Mesenchymal stem cell (in vitro differentiated cells and primary cell): Measurements from ENCODE around the gene GGA3. TPM values are rescaled to one million over a fixed set of nuclear protein-coding genes. Genes with fewer than 3 reads are reported as not detected.
A peak's percentile ranks its signal among the peaks of the same experiment; 100 is the strongest.

Source experiments
- DNase-seq: peaks from one replicate; pipeline ENCODE4 v3.0.0-alpha.2; 2013
- H2AFZ ChIP-seq: one replicate; pipeline ENCODE4 v1.6.1; 2013; ENCODE audit warnings: low read depth, mild to moderate bottlenecking, control low read depth, inconsistent platforms, low read length, moderate library complexity
- H2AK5ac ChIP-seq: 2 replicates; pipeline ENCODE4 v1.6.1; 2013; ENCODE audit warnings: low read length, moderate library complexity, mild to moderate bottlenecking, inconsistent platforms; ENCODE audit not compliant: severe bottlenecking
- H2BK120ac ChIP-seq: one replicate; pipeline ENCODE4 v1.6.1; 2013; ENCODE audit warnings: low read depth, mild to moderate bottlenecking, inconsistent platforms, low read length, moderate library complexity
- H2BK12ac ChIP-seq, 2 experiments: one replicate each; pipeline ENCODE4 v1.6.1; 2013; ENCODE audit warnings: inconsistent platforms in 2 of 2, low read length in 2 of 2, mild to moderate bottlenecking in 2 of 2, moderate library complexity in 2 of 2, control low read depth in 1 of 2
- H2BK15ac ChIP-seq: one replicate; pipeline ENCODE4 v1.6.1; 2013; ENCODE audit warnings: mild to moderate bottlenecking, low read depth, inconsistent platforms; ENCODE audit not compliant: poor library complexity, severe bottlenecking
- H2BK5ac ChIP-seq: 2 replicates; pipeline ENCODE4 v1.6.1; 2013; ENCODE audit warnings: low read depth, mild to moderate bottlenecking, low read length, control low read depth, inconsistent platforms; ENCODE audit not compliant: poor library complexity, severe bottlenecking
- H3K14ac ChIP-seq, 2 experiments: one replicate each; pipeline ENCODE4 v1.6.1; 2013; ENCODE audit warnings: inconsistent platforms in 2 of 2, low read length in 2 of 2, control low read depth in 1 of 2, mild to moderate bottlenecking in 1 of 2, moderate library complexity in 1 of 2
- H3K18ac ChIP-seq, 2 experiments: one replicate each; pipeline ENCODE4 v1.6.1; 2013; ENCODE audit warnings: inconsistent platforms in 2 of 2, low read length in 2 of 2, control low read depth in 1 of 2, low read depth in 1 of 2, mild to moderate bottlenecking in 1 of 2
- H3K23ac ChIP-seq, 2 experiments: one replicate each; pipeline ENCODE4 v1.6.1; 2013; ENCODE audit warnings: inconsistent platforms in 2 of 2, low read length in 2 of 2, mild to moderate bottlenecking in 2 of 2, moderate library complexity in 2 of 2, control low read depth in 1 of 2
- H3K27ac ChIP-seq: 2 replicates; pipeline ENCODE4 v1.5.1; 2013; ENCODE audit warnings: mild to moderate bottlenecking, moderate library complexity, low read length, control low read depth, inconsistent platforms; ENCODE audit not compliant: poor library complexity, severe bottlenecking
- H3K27me3 ChIP-seq, 2 experiments: 2 replicates each; pipeline versions ENCODE4 v1.6.1 to v1.7.0; 2013; ENCODE audit warnings: low read length in 2 of 2, mild to moderate bottlenecking in 2 of 2, moderate library complexity in 2 of 2, control low read depth in 1 of 2, inconsistent platforms in 1 of 2; ENCODE audit not compliant: control insufficient read depth in 1 of 2, insufficient read depth in 1 of 2
- H3K36me3 ChIP-seq, 2 experiments: 2 replicates each; pipeline versions ENCODE4 v1.6.1 to v1.7.0; 2013; ENCODE audit warnings: low read length in 2 of 2, control low read depth in 1 of 2, inconsistent platforms in 1 of 2, low read depth in 1 of 2, mild to moderate bottlenecking in 1 of 2; ENCODE audit not compliant: insufficient read depth in 2 of 2, control insufficient read depth in 1 of 2
- H3K4ac ChIP-seq, 2 experiments: one replicate each; pipeline ENCODE4 v1.6.1; 2013; ENCODE audit warnings: inconsistent platforms in 2 of 2, low read length in 2 of 2, mild to moderate bottlenecking in 2 of 2, moderate library complexity in 2 of 2, control low read depth in 1 of 2, low read depth in 1 of 2
- H3K4me1 ChIP-seq: 2 replicates; pipeline ENCODE4 v1.6.1; 2013; ENCODE audit warnings: low read depth, low read length, control low read depth; ENCODE audit not compliant: control insufficient read depth, insufficient read depth
- H3K4me2 ChIP-seq: 2 replicates; pipeline ENCODE4 v1.6.1; 2013; ENCODE audit warnings: low read length, mild to moderate bottlenecking, inconsistent platforms; ENCODE audit not compliant: poor library complexity, severe bottlenecking
- H3K4me3 ChIP-seq, 2 experiments: 2 replicates each; pipeline versions ENCODE4 v1.5.1 to v1.7.0; 2013; ENCODE audit warnings: low read length in 2 of 2, mild to moderate bottlenecking in 2 of 2, control low read depth in 1 of 2, low read depth in 1 of 2; ENCODE audit not compliant: insufficient read depth in 1 of 2
- H3K79me1 ChIP-seq: replicated peaks from 2 replicates; pipeline ENCODE4 v1.6.1; 2013; ENCODE audit warnings: mild to moderate bottlenecking, control low read depth, low read length, inconsistent platforms; ENCODE audit not compliant: poor library complexity, severe bottlenecking
- H3K9ac ChIP-seq: 2 replicates; pipeline ENCODE4 v1.7.0; 2013; ENCODE audit warnings: mild to moderate bottlenecking, low read length, moderate library complexity
- H3K9me3 ChIP-seq: 2 replicates; pipeline ENCODE4 v1.7.0; 2013; ENCODE audit warnings: mild to moderate bottlenecking, low read length; ENCODE audit not compliant: control insufficient read depth
- H4K8ac ChIP-seq: one replicate; pipeline ENCODE4 v1.6.1; 2013; ENCODE audit warnings: inconsistent platforms, mild to moderate bottlenecking, low read length, moderate library complexity
- H4K91ac ChIP-seq: one replicate; pipeline ENCODE4 v1.6.1; 2013; ENCODE audit warnings: mild to moderate bottlenecking, low read length, inconsistent platforms
- WGBS: methylation state at CpG from one replicate; pipeline ENCODE4 v1.1.7; 2013; ENCODE audit warnings: mixed read lengths; 5-methylcytosine and 5-hydroxymethylcytosine counted together
- polyA plus RNA-seq, 2 experiments: library from polyadenylated mRNA; stranded (reverse); fragments of 200-250 nt; gene quantifications; one replicate each; pipeline ENCODE4 v1.2.3, GENCODE V29; 2013

GGA3 gene, protein sequence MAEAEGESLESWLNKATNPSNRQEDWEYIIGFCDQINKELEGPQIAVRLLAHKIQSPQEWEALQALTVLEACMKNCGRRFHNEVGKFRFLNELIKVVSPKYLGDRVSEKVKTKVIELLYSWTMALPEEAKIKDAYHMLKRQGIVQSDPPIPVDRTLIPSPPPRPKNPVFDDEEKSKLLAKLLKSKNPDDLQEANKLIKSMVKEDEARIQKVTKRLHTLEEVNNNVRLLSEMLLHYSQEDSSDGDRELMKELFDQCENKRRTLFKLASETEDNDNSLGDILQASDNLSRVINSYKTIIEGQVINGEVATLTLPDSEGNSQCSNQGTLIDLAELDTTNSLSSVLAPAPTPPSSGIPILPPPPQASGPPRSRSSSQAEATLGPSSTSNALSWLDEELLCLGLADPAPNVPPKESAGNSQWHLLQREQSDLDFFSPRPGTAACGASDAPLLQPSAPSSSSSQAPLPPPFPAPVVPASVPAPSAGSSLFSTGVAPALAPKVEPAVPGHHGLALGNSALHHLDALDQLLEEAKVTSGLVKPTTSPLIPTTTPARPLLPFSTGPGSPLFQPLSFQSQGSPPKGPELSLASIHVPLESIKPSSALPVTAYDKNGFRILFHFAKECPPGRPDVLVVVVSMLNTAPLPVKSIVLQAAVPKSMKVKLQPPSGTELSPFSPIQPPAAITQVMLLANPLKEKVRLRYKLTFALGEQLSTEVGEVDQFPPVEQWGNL
- polyA plus RNA-seq (2013, experiment 1 of 2): 17.0 TPM
- polyA plus RNA-seq (2013, experiment 2 of 2): 15.9 TPM

GRCh38 chr17:75261336-75262111, at the start of gene GGA3, which contains the start of gene MRPS7:
Gene GGA3 (minus strand): TSS chr17:75261606. CDS start chr17:75261587, 19 bp downstream.
Gene MRPS7 (plus strand): TSS chr17:75261879. CDS start chr17:75261901, 22 bp downstream.
- Histone ChIP-seq H3K9ac (peak within 1 kb of the TSS; percentile 100), H3K79me1 (peaks cover 21% of the 10 kb centered on the region), H3K9me3 (no peaks in the 10 kb centered on the region), H4K8ac (peak within 1 kb of the TSS; percentile 100), H4K91ac (peak within 1 kb of the TSS; percentile 99), H2AFZ (peak within 1 kb of the TSS; percentile 75), H3K4me1 (peaks cover 4% of the 10 kb centered on the region), H3K18ac (peak within 1 kb of the TSS; percentile 98 to 99), H3K27me3 (no peaks in the 10 kb centered on the region), H2BK5ac (peak within 1 kb of the TSS; percentile 97), H2BK120ac (peak within 1 kb of the TSS; percentile 86), H3K4me3 (peak within 1 kb of the TSS; percentile 99 to 100), H3K14ac (peak within 1 kb of the TSS in 1 of 2 experiments; percentile 100), H3K4me2 (peak within 1 kb of the TSS; percentile 90), H2AK5ac (no peak within 1 kb of the TSS), H3K23ac (peak within 1 kb of the TSS; percentile 11 to 71), H3K36me3 (peaks cover 25 to 42% of the 10 kb centered on the region in 2 experiments), H2BK12ac (no peak within 1 kb of the TSS), H3K27ac (peak within 1 kb of the TSS; percentile 100), H2BK15ac (peak within 1 kb of the TSS; percentile 98), H3K4ac (peak within 1 kb of the TSS; percentile 97 to 98)
- peak; percentile 95 for DNase-seq
- under 1% methylated on average over 66 of the region's 69 CpGs for WGBS

GRCh38 chr17:75308732-75309629, 47.6 kb upstream of the GGA3 start:
- Histone ChIP-seq H4K8ac (no peak overlapping the region), H2BK15ac (no peak overlapping the region), H3K4me3 (no peak overlapping the region), H3K9ac (peak overlapping the region; percentile 29), H3K36me3 (peaks cover 0 to 8% of the 10 kb centered on the region in 2 experiments), H3K27ac (no peak overlapping the region), H3K27me3 (no peaks in the 10 kb centered on the region), H3K4me2 (no peak overlapping the region), H3K14ac (no peak overlapping the region), H4K91ac (no peak overlapping the region), H2AFZ (no peak overlapping the region), H2AK5ac (no peak overlapping the region), H3K23ac (no peak overlapping the region), H3K4me1 (peaks cover 4% of the 10 kb centered on the region), H2BK120ac (no peak overlapping the region), H3K79me1 (peaks cover 6% of the 10 kb centered on the region), H2BK12ac (no peak overlapping the region), H3K9me3 (no peaks in the 10 kb centered on the region), H2BK5ac (no peak overlapping the region), H3K4ac (no peak overlapping the region), H3K18ac (no peak overlapping the region)
- 95% methylated on average over 18 of the region's 20 CpGs for WGBS
- DNase-seq: no peak

DNA sequence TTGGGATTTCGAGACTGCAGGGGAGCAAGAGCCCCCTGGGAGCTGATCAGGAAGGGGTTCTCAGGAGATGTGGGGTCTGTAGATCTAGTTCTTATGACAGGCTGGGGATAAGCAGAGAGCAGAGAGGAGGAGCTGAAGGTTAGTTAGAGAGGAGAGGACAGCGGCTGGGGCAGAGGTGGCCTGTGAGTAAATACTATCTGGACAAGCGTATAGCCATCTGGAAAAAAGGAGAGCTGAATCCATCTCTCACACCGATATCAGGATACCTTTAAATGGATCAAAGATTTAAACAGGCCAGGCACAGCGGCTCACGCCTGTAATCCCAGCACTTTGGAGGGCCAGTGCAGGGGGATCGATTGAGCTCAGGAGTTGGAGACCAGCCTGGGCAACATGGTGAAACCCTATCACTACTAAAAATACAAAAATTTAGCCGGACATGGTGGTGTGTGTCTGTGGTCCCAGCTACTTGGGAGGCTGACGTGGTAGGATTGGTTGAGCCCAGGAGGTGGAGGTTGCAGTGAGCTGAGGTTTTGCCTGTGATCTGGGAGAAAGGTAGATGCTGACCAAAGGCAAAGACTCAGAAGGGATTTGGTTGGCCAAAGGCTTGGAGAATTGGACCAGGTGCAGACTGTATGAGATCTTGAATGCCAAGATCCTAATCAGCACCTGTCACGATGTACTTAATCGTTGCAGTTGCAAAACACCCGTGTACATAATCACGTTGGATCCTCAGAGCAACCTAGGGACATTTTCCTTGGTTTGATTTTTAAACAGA, 46.7 kb upstream of the GGA3 start:
- Histone ChIP-seq H2BK15ac (no peak overlapping the region), H3K18ac (no peak overlapping the region), H3K9me3 (no peaks in the 10 kb centered on the region), H3K27ac (no peak overlapping the region), H4K91ac (no peak overlapping the region), H3K4ac (no peak overlapping the region), H2AFZ (no peak overlapping the region), H2BK120ac (no peak overlapping the region), H3K14ac (no peak overlapping the region), H3K4me3 (no peak overlapping the region), H3K27me3 (no peaks in the 10 kb centered on the region), H3K79me1 (peaks cover 3% of the 10 kb centered on the region), H4K8ac (no peak overlapping the region), H3K23ac (no peak overlapping the region), H3K9ac (no peak overlapping the region), H3K36me3 (peaks cover 0 to 3% of the 10 kb centered on the region in 2 experiments), H2BK12ac (no peak overlapping the region), H3K4me2 (no peak overlapping the region), H2AK5ac (no peak overlapping the region), H2BK5ac (no peak overlapping the region), H3K4me1 (peaks cover 2% of the 10 kb centered on the region)
- 92% methylated on average over 13 of the region's 13 CpGs for WGBS
- DNase-seq: no peak
